Parathyroid adenoma (tissue), 2 donors: ENCODE results near the gene TNPO1.

Source experiments
- H2AFZ ChIP-seq: fragments of 300-600 bp; sonication (generic); one replicate; pipeline ENCODE4 v1.7.0; 2017; ENCODE audit warnings: antibody characterized with exemption, mild to moderate bottlenecking
- H3K27ac ChIP-seq: fragments of 300-600 bp; sonication (generic); one replicate; pipeline ENCODE4 v1.7.0; 2017
- H3K27me3 ChIP-seq: fragments of 300-600 bp; sonication (generic); one replicate; pipeline ENCODE4 v1.7.0; 2017; ENCODE audit warnings: low read length; ENCODE audit not compliant: control insufficient read depth, insufficient read depth
- H3K36me3 ChIP-seq: fragments of 300-600 bp; sonication (generic); one replicate; pipeline ENCODE4 v1.7.0; 2017; ENCODE audit warnings: low read length; ENCODE audit not compliant: control insufficient read depth, insufficient read depth
- H3K4me1 ChIP-seq: fragments of 300-600 bp; sonication (generic); one replicate; pipeline ENCODE4 v1.7.0; 2017; ENCODE audit warnings: control low read depth
- H3K4me2 ChIP-seq: fragments of 300-600 bp; sonication (generic); one replicate; pipeline ENCODE4 v1.7.0; 2017; ENCODE audit warnings: low read length
- H3K4me3 ChIP-seq: fragments of 300-600 bp; sonication (generic); one replicate; pipeline ENCODE4 v1.7.0; 2017; ENCODE audit warnings: low read depth, low read length
- H3K79me2 ChIP-seq: fragments of 300-600 bp; sonication (generic); one replicate; pipeline ENCODE4 v1.7.0; 2017; ENCODE audit warnings: control low read depth
- H3K9ac ChIP-seq: fragments of 300-600 bp; sonication (generic); one replicate; pipeline ENCODE4 v1.7.0; 2017; ENCODE audit warnings: mild to moderate bottlenecking
- H3K9me3 ChIP-seq: fragments of 300-600 bp; sonication (generic); one replicate; pipeline ENCODE4 v1.7.0; 2017; ENCODE audit warnings: low read length; ENCODE audit not compliant: control insufficient read depth
- TF ChIP-seq, protein P1 (sequence below): fragments of 300-600 bp; sonication (generic); IDR thresholded peaks from one replicate; pipeline ENCODE4 v1.7.0; 2017; ENCODE audit warnings: antibody characterized with exemption, mild to moderate bottlenecking
- donor health status: primary hyperparathyroidism.

TNPO1 gene

DNA sequence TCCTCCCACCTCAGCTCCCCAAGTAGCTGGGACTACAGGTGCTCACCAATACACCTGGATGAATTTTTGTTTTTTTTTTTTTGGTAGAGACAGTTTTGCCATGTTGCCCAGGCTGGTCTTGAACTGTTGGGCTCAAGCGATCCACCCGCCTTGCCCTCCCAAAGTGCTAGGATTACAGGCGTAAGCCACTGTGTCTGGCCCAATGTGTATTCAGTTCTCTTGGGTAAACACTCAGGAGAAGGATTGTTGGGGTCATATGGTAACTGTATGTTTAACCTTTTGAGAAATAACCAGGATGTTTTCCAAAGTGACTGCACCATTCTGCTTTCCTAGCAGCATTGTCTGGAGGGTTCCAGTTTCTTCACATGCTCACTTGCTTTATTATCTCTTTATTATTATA, 67.4 kb downstream of the TNPO1 start:
- TF ChIP-seq, protein P1, sequence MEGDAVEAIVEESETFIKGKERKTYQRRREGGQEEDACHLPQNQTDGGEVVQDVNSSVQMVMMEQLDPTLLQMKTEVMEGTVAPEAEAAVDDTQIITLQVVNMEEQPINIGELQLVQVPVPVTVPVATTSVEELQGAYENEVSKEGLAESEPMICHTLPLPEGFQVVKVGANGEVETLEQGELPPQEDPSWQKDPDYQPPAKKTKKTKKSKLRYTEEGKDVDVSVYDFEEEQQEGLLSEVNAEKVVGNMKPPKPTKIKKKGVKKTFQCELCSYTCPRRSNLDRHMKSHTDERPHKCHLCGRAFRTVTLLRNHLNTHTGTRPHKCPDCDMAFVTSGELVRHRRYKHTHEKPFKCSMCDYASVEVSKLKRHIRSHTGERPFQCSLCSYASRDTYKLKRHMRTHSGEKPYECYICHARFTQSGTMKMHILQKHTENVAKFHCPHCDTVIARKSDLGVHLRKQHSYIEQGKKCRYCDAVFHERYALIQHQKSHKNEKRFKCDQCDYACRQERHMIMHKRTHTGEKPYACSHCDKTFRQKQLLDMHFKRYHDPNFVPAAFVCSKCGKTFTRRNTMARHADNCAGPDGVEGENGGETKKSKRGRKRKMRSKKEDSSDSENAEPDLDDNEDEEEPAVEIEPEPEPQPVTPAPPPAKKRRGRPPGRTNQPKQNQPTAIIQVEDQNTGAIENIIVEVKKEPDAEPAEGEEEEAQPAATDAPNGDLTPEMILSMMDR: no peak
- H3K4me1 ChIP-seq: no peaks in the 10 kb centered on the region
- H3K9me3 ChIP-seq: no peaks in the 10 kb centered on the region
- H2AFZ ChIP-seq: no peak overlapping the region
- H3K4me2 ChIP-seq: no peak overlapping the region
- no peaks in the 10 kb centered on the region for H3K79me2 ChIP-seq
- H3K27me3 ChIP-seq: no peaks in the 10 kb centered on the region
- H3K27ac ChIP-seq: no peak overlapping the region
- H3K9ac ChIP-seq: no peak overlapping the region
- H3K4me3 ChIP-seq: no peak overlapping the region
- no peaks in the 10 kb centered on the region for H3K36me3 ChIP-seq

DNA sequence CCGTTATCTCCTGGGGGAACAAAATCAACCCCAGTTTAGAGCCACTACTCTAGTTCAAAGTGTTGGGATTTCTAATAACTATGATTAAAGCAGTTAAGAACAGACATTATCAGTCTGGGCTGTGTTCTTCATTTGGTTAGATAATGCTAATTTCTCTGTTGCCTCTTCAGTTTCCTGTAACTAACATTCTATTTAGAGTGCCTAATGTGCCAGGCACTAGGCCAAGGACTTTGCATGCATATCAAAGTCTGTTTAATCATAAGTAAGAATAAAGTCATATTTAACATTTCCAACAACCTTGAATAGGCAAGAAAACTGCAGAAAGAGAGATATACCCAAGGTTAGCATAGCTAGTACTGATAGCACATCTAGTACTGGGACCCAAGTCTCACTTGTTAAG, 68.4 kb downstream of the TNPO1 start:
- no peak overlapping the region for H3K9ac ChIP-seq

DNA sequence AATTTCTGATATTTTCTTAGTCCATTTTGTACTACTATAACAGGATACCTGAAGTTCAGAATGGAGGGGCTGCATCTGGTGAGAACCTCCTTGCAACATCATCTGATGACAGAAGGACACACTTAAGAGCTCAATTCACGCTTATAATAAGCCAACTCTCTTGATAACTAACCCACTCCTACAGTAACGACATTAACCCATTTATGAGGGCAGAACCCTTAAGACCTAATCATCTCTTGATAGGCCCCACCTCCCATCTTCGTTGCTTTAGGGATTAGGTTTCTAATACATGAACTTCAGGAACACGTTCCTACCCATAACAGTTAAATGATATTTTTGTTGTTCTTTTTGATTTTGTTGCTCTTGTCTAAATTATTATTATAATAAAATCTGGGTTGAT, 69.4 kb downstream of the TNPO1 start:
- no peak overlapping the region for H2AFZ ChIP-seq
- H3K9me3 ChIP-seq: no peaks in the 10 kb centered on the region
- no peaks in the 10 kb centered on the region for H3K79me2 ChIP-seq
- no peaks in the 10 kb centered on the region for H3K36me3 ChIP-seq
- H3K4me1 ChIP-seq: no peaks in the 10 kb centered on the region
- H3K4me2 ChIP-seq: no peak overlapping the region
- no peaks in the 10 kb centered on the region for H3K27me3 ChIP-seq
- H3K9ac ChIP-seq: no peak overlapping the region
- TF ChIP-seq, protein P1: no peak
- H3K27ac ChIP-seq: no peak overlapping the region
- no peak overlapping the region for H3K4me3 ChIP-seq

More for the DNA sequence above, 68.4 kb downstream of the TNPO1 start:
- no peaks in the 10 kb centered on the region for H3K36me3 ChIP-seq
- no peak overlapping the region for H3K4me3 ChIP-seq
- H3K4me2 ChIP-seq: no peak overlapping the region
- no peak overlapping the region for H3K27ac ChIP-seq
- H3K4me1 ChIP-seq: no peaks in the 10 kb centered on the region
- TF ChIP-seq, protein P1: no peak
- H2AFZ ChIP-seq: no peak overlapping the region
- no peaks in the 10 kb centered on the region for H3K27me3 ChIP-seq
- no peaks in the 10 kb centered on the region for H3K9me3 ChIP-seq
- no peaks in the 10 kb centered on the region for H3K79me2 ChIP-seq

DNA sequence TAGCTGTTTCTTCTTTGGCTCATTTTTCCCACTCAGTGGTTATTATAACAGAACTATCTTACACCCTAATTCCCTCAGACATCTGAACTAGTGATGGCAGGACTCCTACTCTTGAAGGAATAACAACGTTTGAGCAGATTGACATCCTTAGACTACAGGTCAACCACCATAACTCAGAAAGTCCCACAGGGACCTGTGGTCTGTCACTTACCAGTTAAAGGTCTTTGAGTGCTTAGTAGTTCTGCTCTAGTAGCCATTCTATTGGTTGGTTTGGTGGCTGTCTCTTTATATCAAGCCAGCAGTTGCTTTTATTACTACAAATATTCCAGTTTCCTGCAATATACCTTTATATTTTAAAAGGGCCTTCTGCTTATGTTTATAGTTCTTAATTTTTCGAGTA, 72.1 kb downstream of the TNPO1 start:
- TF ChIP-seq, protein P1: no peak
- H3K4me2 ChIP-seq: no peak overlapping the region
- H3K79me2 ChIP-seq: no peaks in the 10 kb centered on the region
- H3K4me1 ChIP-seq: no peaks in the 10 kb centered on the region
- no peaks in the 10 kb centered on the region for H3K9me3 ChIP-seq
- no peak overlapping the region for H3K27ac ChIP-seq
- no peaks in the 10 kb centered on the region for H3K36me3 ChIP-seq
- no peak overlapping the region for H3K4me3 ChIP-seq
- no peaks in the 10 kb centered on the region for H3K27me3 ChIP-seq
- no peak overlapping the region for H2AFZ ChIP-seq
- H3K9ac ChIP-seq: no peak overlapping the region

DNA sequence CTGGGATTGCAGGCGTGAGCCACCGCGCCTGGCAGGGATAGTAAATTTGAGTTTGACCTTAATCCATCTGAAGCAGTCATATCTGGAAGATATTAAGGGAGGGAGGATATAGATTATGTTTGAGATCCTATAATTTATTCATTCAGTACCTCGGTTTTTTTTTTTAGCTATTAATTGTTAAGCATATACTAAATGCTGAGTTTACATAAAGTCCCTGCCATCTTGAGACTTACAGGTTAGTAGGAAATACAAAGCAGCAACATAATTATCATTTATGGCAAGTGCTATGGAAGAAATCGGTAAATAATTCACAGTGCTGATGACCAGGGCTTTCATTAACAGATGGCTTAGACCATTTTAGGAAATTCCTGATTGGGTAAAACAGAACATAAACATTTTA, 72.9 kb downstream of the TNPO1 start:
- Histone ChIP-seq H3K9ac (no peak overlapping the region), H3K4me1 (no peaks in the 10 kb centered on the region), H3K4me3 (no peak overlapping the region), H3K9me3 (no peaks in the 10 kb centered on the region), H3K79me2 (no peaks in the 10 kb centered on the region), H2AFZ (no peak overlapping the region), H3K4me2 (no peak overlapping the region), H3K27ac (no peak overlapping the region), H3K27me3 (no peaks in the 10 kb centered on the region), H3K36me3 (no peaks in the 10 kb centered on the region)
- TF ChIP-seq, protein P1: no peak
